Mesenteric fat pad (tissue), 1 donor: ENCODE results near the gene DNAAF9. TPM values are rescaled to one million over a fixed set of nuclear protein-coding genes. Genes with fewer than 3 reads are reported as not detected.
"Not testable (repeated sequence)": the region's sequence is repeated elsewhere in the genome, so short reads cannot be mapped to it uniquely, and the experiment has no call there.

Experiments
- DNase-seq: peaks from one replicate; pipeline ENCODE4 v3.0.0-alpha.2; 2020; ENCODE audit warnings: low spot score
- long read RNA-seq: library from polyadenylated mRNA; unstranded; transcript quantifications from one replicate; pipeline ENCODE4 v2.0.0, GENCODE V29; 2020
- total RNA-seq: library from RNA; stranded (reverse); fragmentation: NEBNext Ultra II Directional; extraction: Animal tissue kit (Norgen Biotek cat#: 25700); gene quantifications from one replicate; pipeline ENCODE4 v1.2.1, GENCODE V29; 2021
- donor health status: DM: yes; HTN: yes; CAD: no.

DNAAF9 gene
- 26.1 TPM for total RNA-seq
- long read RNA-seq, partial matches to known transcripts = 5 of 23 reads
- long read RNA-seq, other reads (novel, unspliced or antisense) = 18 of 23 reads

DNA sequence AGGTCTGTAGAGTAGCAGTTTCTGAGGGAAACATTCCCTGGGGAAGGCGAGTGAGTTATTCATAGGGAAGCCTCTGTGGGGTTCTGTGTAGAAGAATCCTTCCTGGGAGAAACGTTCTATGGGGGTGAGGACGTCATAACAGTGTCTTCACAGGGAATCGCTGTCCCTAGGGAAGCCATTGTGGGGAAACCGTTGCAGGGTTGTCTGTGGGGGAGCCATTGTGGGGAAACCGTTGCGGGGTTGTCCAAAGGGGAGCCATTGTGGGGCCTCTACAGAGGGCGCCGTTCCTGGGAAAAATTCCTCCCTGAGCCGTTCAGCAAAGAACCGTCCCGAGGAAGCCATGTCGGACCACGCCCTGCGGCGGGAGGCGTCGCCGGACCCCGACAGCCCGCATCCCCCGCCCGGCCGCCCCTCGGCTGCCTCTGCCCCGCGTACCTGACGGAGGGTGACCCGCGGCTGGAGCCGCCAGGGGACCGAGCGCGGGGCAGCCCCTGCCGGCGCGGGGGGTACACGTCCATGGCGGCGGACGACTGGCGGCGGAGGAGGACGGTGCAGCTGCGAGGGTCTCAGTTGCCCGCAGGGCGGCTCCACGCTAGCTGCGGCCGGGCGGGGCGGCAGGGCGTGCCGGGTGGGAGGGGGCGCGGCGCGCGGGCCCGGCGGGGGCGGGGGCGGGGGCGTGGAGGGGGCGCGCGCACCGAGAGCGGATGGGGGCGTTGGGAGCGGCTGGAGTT, at the start of gene DNAAF9:
Gene DNAAF9, minus strand, starts transcription at position 630 of the 731 bp plus-strand sequence. Its CDS starts 112 bp downstream, at position 518.
- DNase-seq = peak; percentile 91

DNA sequence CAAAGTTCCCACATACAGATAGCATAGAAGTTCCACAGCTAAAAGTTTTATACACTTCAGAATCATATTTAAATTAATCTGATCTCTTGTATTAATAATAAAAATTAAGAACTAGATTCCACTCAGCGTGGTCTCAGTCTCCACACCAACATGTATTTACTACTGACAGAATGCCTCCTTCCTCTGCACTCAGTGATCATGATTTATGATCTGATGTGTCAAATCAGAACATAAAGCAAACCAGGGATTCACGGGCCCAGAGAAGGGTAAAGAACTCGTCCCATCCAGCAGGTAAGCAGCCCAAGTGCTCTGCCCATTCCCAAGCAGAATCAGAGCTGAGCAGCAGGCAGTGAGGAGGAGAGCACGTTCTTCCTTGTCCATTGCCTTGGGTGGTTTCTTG, 49.2 kb upstream of the DNAAF9 start:
- no peak for DNase-seq

DNA sequence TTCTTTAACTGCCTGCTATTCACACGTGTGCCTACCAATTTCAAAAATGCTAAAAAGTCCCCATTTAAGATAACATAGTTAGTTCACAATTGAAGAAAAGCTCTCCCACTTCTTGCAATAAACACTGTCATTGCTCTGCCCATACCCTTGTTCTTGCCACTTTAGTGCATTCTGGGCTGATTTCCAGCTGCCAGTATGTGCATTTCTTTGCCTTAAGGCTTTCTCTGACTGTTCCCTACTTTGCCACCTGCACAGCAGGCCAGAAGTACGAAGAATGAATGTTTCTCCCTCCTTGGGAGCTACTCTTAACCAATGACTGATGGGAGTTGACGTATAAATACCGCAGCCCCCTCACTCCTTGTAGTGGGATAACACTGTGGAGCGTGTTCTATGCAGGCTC, 47.4 kb upstream of the DNAAF9 start:
- DNase-seq = no peak

DNA sequence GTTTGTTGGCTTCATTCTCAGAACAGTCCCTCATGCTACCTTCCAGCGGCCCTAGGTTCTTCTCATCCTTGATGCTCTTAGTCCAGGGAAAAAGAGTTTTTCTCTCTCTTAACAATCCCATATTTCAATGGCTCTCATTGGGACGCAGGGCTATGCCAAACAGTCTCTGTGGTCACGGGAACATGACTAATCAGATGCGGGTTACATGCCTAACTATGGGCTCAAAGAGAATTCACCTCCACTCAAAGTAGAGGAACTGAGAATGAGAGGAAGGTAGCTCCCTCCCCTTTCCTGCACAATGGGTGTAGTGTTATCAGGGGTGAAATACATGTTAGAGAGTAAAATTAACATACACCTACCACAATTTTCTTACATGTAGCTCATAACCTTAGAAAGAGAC, 45.2 kb upstream of the DNAAF9 start:
- DNase-seq = no peak

DNA sequence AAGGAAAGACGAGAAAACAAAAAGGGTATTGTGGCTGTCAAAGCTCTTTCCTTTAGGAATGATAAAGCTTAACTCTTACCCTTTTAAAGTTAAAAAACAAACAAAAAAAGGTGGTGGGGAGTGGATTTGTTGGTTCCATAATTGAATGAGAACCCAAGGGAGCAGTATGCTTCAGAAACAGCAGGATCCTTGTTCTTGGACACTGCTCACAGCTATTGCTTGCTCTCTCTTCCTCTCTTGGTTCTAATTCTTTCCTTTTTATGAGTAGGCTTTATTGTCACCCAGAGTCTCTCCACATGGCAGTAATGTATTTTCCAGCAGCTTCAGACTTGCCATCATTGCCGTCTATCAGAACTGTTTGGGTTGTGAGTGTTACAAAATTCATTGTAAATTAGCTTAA, 44.7 kb upstream of the DNAAF9 start:
- DNase-seq = no peak

DNA sequence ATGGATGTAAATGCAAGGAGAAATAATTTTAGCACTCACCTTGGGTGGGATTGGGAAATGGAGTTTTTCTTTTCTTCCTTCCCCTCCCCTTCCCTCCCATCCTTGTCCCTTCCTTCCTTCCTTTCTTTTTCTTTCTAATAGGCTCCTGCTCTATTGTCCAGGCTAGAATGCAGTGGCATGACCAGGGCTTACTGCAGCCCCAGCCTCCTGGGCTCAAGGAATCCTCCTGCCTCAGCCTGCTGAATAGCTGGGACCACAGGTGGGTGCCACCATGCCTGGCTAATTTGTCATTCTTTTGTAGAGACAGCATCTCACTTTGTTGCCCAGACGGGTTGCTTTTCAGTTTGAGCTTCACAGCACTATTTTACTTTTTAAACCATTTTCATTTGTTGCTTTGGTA, 41.9 kb upstream of the DNAAF9 start:
- DNase-seq = no peak

DNA sequence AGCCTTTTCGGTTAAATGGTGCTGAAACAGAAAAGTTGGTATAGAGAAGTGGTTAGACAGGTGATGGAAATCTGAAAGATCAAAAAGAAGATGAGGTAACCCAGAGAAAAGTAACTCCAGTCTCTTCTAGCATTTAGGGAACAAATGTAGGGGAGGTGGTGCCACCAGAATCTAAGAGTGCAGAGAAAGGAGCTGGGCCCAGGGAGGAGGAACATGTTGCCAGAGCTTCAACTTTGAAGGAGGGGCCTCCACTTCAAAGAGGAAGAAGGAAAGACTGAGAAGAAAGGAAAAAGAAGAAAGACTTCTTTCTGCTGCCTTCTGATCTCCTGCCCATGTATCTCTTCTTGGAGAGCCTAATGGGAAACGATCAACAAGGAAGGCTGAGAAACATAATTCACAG, 39.9 kb upstream of the DNAAF9 start:
- no peak for DNase-seq

DNA sequence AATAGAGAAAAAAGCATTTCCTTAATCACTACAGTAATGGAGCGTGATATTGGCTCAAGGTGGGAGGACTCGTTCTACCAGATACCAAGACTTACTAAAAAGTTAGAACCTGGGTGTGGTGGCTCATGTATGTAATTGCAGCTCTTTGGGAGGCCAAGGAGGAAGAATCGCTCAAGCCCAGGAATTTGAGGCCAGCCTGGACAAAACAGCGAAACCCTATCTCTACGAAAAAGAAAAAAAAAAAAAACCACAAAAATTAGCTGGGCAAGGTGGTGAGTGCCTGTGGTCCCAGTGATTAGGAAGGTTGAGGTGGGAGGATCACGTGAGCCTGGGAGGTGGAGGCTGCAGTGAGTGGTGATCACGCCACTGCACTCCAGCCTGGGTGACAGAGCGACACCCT, 39.3 kb upstream of the DNAAF9 start:
- DNase-seq = no peak

DNA sequence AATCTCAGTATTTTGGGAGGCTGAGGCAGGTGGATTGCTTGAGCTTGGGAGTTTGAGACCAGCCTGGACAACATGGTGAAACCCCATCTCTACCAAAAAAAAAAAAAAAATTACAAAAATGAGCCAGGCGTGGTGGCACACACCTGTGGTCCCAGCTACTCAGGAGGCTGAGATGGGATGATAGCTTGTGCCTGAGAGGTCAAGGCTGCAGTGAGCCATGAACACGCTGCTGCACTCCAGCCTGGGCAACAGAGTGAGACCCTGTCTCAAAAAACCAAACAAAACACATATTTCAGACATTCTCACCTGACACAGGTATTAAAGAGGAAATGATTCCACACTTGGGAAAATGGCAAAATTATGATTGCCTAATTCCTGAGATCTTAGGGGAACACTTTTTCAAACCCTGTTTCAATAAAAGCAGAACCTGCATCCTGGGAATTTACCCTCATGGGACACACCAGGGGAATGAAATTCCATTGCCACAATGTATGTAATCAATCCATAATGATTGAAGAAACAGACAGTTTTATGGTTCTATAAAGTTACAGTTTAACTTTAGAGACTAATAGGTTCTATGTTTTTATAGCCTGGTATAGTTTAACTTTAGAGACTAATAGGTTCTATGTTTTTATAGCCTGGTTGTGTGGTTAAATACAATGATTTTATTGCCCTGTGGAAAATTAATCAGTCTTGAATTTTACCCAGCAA, 29.6 kb upstream of the DNAAF9 start:
- no peak for DNase-seq

DNA sequence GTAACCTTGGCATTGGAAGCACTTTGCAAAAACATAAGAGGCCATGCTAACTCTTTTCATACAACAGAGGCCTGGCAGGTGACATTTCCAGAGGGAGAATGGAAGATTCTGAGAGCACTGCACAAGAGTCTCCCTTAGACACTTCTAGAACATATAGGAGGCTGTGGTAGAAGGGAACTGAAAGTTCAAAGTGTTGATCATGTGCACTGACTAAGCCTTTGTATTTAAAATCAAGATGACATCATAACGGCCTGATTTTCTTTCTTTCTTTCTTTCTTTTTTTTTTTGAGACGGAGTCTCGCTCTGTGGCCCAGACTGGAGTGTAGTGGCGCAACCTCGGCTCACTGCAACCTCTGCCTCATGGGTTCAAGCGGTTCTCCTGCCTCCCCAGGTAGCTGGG, 26.8 kb upstream of the DNAAF9 start:
- DNase-seq = no peak

DNA sequence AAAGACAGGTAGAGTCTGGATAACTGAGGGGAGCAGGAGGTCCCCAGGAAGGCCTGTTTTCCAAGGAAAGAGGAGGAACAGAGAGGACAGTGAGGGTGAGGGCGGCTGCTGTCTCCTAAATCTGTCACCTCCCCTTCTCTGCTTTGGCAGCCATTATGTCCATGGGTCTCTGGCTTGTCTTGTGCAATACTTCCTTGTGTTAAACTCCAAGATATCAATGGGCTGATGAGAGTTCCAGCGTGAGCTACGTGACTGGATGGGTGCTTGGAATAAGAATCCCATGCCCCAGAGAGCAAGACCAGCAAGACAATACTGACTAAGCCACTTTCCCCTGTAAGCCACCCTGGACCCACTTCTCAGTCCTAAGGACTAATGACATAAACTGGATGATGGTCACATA, 26.3 kb upstream of the DNAAF9 start:
- DNase-seq = no peak

DNA sequence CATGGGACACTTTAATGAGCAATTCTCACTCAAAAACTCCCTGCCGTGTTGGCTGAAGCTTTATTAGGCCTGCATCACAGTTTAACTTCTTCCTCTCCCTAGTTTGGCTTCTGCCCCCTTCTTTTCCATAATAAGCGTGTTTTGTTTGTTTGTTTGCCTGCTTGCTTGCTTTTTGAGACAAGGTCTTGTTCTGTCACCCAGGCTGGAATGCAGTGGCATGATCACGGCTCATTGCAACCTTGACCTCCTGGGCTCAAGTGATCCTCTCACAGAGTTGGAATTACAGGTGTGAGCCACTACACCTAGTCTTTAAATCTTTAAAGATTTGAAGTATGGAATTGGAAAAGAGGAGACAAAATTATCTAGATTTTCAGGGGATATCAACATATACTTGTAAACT, 25.4 kb upstream of the DNAAF9 start:
- DNase-seq = no peak

DNA sequence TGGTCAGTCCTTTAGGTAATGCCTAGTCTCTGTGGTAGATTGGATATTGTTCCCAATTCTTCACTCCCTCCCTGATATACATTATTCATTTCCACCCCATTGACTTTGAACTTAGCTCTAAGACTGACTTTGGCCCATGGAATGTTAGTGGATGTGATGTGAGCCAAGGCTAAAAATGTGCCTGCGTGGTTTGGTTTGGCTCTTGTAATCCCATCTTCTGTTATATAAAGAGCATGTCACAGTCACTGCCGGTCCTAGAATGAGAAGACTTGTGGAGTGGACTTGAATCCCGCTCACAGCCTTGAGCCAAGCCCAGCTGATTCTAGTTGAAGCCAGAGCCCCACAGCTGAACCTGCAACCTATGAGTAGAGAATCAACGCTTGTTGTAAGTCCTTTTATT, 23.6 kb upstream of the DNAAF9 start:
- no peak for DNase-seq

DNA sequence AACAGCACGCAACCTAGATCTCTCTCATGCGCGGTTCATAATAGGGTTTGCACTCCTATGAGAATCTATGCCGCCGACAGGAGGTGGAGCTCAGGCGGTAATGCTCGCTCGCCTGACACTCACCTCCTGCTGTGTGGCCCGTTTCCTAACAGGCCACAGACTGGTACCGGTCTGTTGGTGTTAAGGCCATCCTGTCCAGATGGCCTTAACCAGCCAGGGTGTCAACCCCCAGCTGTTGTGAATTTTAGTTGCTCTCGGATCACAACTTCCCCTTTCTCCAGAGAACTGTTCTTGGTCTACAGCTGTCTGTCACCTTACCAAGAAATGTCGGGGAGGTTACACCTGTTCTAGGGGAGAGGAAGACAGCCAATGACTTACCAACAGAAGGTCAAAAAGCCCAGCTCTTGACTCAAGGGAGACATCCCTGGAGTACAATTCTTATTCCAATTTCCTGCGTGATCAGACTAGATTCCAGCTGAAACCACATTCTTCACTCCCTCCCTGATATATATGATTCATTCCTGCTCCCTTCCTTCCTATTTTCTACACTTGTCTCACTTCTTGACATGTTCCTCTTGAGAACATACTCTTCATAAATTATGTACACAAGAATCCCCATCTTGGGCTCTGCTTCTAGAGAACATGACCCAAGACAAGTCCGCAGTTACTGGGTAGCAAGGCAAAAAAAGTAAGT, 23.1 kb upstream of the DNAAF9 start:
- DNase-seq = no peak

DNA sequence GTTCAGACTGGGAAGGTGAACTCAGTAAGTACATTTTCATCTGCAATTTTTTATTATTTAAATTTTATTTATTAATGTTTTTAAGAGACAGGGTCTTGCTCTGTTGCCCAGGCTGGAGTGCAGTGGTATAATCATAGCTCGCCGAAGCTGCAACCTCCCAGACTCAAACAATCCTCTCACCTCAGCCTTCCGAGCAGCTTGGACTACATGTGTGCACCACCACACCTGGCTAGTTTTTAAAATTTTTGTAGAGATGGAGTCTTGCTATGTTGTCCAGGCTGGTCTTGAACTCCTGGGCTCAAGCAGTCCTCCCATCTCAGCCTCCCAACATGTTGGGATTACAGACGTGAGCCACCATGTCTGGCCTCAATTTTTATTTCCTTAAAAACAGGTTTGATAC, 19.3 kb upstream of the DNAAF9 start:
- DNase-seq = not testable (repeated sequence)

DNA sequence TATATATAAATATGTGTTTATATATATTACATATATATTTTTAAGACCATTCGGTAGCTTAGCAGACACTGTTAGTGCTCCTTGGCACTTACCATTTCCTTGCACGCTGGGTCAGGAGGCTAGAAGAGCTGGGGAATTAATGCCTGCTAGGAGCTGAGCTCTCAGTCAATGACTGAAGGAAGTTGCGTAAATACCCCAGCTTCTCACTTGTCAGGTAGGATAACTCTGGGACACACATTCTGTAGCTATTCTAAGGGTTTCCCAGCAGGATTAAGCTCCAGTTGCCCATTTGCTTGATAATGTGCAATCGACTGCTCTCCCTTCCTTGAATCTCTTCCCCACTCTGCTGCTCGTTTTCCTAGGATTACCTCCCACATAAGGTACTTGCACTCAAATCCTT, 15.7 kb upstream of the DNAAF9 start:
- DNase-seq = no peak

DNA sequence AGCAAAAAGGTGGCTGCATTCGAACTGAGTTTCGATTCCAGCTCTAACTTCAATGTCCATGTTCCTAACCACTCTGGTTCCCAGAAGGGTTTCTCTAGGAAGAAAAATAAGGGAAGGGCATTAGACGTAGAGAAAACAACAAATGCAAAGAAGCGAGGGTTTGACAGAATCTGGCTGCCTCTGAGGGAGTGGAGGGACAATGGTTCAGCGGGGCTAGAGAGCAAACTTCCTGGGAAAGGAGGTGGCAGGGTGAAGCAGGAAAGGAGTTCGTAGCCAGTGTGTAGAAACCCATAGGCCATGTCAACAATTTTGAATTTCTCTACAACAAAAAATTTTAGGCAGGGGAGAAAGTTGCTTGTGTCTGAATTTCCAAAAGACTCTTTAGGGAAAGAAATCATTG, 14.5 kb upstream of the DNAAF9 start:
- DNase-seq = no peak

DNA sequence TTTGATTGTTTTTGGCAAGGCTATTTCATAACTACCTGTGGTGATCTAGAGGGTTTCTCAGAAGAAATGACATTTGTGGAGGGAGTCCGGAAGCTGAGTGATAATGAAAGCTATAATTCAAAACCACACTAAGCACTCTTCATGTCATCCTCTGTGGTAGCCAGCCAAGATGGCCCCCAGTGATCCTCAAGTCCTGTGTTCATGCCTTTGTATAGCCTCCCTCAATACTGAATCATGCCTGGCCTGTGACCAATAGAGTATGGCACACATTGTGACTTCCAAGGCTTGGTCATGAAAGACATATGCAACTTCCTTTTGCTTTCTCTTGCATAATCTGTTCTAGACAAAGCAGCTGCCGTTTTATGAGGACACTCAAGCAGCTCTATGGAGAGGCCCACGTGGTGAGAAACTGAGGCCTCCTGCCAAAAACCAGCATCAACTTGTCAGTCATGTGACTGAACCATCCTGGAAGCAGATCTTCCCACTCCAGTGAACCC, 12.8 kb upstream of the DNAAF9 start:
- no peak for DNase-seq

DNA sequence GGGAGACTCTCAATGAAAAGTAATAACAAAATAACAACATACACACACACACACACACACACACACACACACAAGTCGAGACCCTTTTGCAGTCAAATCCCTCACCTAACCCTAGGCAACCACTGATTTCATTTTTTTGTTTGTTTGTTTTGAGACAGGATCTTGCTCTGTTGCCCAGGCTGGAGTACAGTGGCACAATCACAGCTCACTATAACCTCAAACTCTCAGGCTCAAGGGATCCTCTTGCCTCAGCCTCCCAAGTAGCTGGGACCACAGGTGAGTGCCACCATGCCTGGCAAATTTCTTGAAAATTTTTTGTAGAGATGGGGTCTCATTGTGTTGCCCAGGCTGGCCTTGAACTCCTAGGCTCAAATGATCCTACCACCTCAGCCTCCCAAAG, 10.7 kb upstream of the DNAAF9 start:
- DNase-seq = not testable (repeated sequence)

DNA sequence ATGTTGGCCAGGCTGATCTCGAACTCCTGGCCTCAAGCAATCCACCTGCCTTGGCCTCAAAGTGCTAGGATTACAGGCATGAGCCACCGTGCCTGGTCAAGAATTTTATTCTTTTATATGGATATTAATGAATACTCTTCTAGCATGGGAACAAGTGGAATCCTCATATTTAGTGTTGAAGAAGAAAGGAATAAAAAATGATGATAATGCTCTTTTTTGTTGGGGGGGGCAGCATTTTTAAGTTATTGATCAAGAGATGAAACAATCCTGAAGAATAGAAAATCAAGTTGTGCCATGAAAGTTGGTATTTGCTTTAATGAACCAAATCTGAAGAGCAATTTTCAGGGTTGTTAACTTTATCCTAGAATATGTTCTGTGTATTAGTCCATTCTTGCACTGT, 6.7 kb upstream of the DNAAF9 start:
- DNase-seq = no peak

DNA sequence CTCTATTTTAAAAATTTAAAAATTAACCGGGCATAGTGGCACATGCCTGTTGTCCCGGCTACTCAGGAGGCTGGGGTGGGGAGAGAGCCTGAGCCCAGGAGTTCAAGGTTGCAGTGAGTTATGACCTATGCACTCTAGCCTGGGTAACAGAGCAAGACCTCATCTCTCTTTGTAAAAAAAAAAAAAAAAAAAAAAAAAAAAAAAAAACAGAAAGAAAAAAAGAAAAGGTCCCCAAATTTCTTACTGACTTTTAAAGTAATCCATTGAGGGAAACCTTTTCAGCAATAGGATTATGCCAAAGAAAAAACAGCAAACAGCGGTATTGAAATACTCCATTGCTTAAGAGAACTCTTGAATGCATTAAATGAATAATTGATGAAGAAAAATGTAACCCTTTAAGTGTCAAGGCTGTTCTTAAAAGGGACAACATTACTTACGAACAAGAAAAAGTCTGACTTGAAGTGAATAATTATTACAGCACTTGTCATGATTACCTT, 6.0 kb upstream of the DNAAF9 start:
- DNase-seq = no peak
